SK-N-SH (cell line): ENCODE data around the gene STK32C. TPM values are rescaled to one million over a fixed set of nuclear protein-coding genes. Genes with fewer than 3 reads are reported as not detected.

ENCODE experiments used
- CTCF ChIA-PET: fragments of 300-600, 350-600 bp; formaldehyde crosslinking; extraction: SDS; loops from one replicate; lab custom pipeline; 2021; lab: Yijun Ruan, JAX
- POLR2A ChIA-PET: fragments of 350-600 bp; sonication (Branson Sonifier 250); formaldehyde crosslinking; extraction: SDS; loops from one replicate; lab custom pipeline; 2020; ENCODE audit warnings: antibody characterized with exemption, inconsistent platforms; lab: Yijun Ruan, JAX
- DNase-seq: peaks from one replicate; pipeline ENCODE4 v3.0.0; 2012
- H2AFZ ChIP-seq: fragments of 200-600 bp; sonication (generic); 2 replicates; pipeline ENCODE4 v1.8.1; 2016; ENCODE audit warnings: antibody characterized with exemption, mild to moderate bottlenecking, low read depth
- H3F3A ChIP-seq: fragments of 200-600 bp; sonication (generic); replicated peaks from 2 replicates; pipeline ENCODE3; 2016; ENCODE audit warnings: antibody characterized with exemption, mild to moderate bottlenecking; ENCODE audit not compliant: insufficient read depth
- H3K27ac ChIP-seq, 2 experiments: fragments of 200-500 bp in 1 of 2; fragments of 200-600 bp in 1 of 2; sonication (Bioruptor generic) in 1 of 2; sonication (generic), shearing (Covaris generic) in 1 of 2; 2 replicates each; pipeline versions ENCODE4 v1.5.1 to v1.6.1; 2014 to 2016; ENCODE audit warnings: low read depth in 2 of 2, inconsistent platforms in 1 of 2, low read length in 1 of 2, mild to moderate bottlenecking in 1 of 2, mixed read lengths in 1 of 2
- H3K27me3 ChIP-seq: fragments of 200-600 bp; sonication (generic), shearing (Covaris generic); 2 replicates; pipeline ENCODE4 v1.6.1; 2016; ENCODE audit warnings: mixed run types; ENCODE audit not compliant: insufficient read depth
- H3K36me3 ChIP-seq, 2 experiments: fragments of 200-500 bp in 1 of 2; fragments of 200-600 bp in 1 of 2; sonication (Bioruptor generic) in 1 of 2; sonication (generic) in 1 of 2; replicated peaks in 1 of 2; 2 replicates each; pipeline versions ENCODE3 to v1.5.1; 2014 to 2016; ENCODE audit warnings: low read length in 1 of 2, mild to moderate bottlenecking in 1 of 2; ENCODE audit not compliant: insufficient read depth in 2 of 2, control insufficient read depth in 1 of 2
- H3K4me1 ChIP-seq, 2 experiments: fragments of 200-500 bp in 1 of 2; fragments of 200-600 bp in 1 of 2; sonication (Bioruptor generic) in 1 of 2; sonication (generic), shearing (Covaris generic) in 1 of 2; 2 replicates each; pipeline versions ENCODE4 v1.5.1 to v1.6.1; 2014 to 2016; ENCODE audit warnings: low read depth in 1 of 2, low read length in 1 of 2, mixed run types in 1 of 2; ENCODE audit not compliant: insufficient read depth in 2 of 2, control insufficient read depth in 1 of 2
- H3K4me2 ChIP-seq: fragments of 200-600 bp; sonication (generic), shearing (Covaris generic); 2 replicates; pipeline ENCODE4 v1.6.1; 2017; ENCODE audit warnings: mixed run types
- H3K4me3 ChIP-seq, 2 experiments: fragments of 200-500 bp in 1 of 2; fragments of 200-600 bp in 1 of 2; sonication (Bioruptor generic) in 1 of 2; sonication (generic), shearing (Covaris generic) in 1 of 2; 2 replicates each; pipeline versions ENCODE4 v1.5.1 to v1.8.1; 2014 to 2016; ENCODE audit warnings: low read depth in 2 of 2, inconsistent platforms in 1 of 2, low read length in 1 of 2, mild to moderate bottlenecking in 1 of 2, mixed read lengths in 1 of 2, moderate library complexity in 1 of 2
- H3K79me2 ChIP-seq: fragments of 200-600 bp; sonication (generic); 2 replicates; pipeline ENCODE4 v1.8.1; 2017; ENCODE audit warnings: mild to moderate bottlenecking; ENCODE audit not compliant: insufficient read depth
- H3K9ac ChIP-seq: fragments of 200-600 bp; sonication (generic); 2 replicates; pipeline ENCODE4 v1.6.1; 2017; ENCODE audit warnings: mixed run types
- H3K9me2 ChIP-seq: fragments of 200-600 bp; sonication (generic); 2 replicates; pipeline ENCODE4 v1.6.1; 2017; ENCODE audit warnings: mixed run types
- H3K9me3 ChIP-seq: fragments of 200-600 bp; sonication (generic); 2 replicates; pipeline ENCODE4 v1.6.1; 2017; ENCODE audit warnings: mixed run types, mild to moderate bottlenecking, moderate library complexity
- H4K20me1 ChIP-seq: fragments of 200-600 bp; sonication (generic); 2 replicates; pipeline ENCODE4 v1.6.1; 2017; ENCODE audit warnings: mild to moderate bottlenecking, mixed run types; ENCODE audit not compliant: insufficient read depth
- ELF1 ChIP-seq: IDR thresholded peaks from 2 replicates; pipeline ENCODE4 v1.4.0; 2012
- EP300 ChIP-seq, 2 experiments: IDR thresholded peaks; 2 replicates each; pipeline versions ENCODE4 v1.4.0 to v1.6.1; 2012; ENCODE audit warnings: borderline replicate concordance in 1 of 2, low read depth in 1 of 2, low read length in 1 of 2
- GATA2 ChIP-seq: sonication (generic); formaldehyde crosslinking; IDR thresholded peaks from 2 replicates; pipeline ENCODE4 v1.5.0; 2020; ENCODE audit warnings: mild to moderate bottlenecking, missing genetic modification reagents
- MAX ChIP-seq: IDR thresholded peaks from 2 replicates; pipeline ENCODE4 v1.4.0; 2012; ENCODE audit warnings: low read depth
- MXI1 ChIP-seq: IDR thresholded peaks from 2 replicates; pipeline ENCODE4 v1.6.1; 2012; ENCODE audit warnings: mild to moderate bottlenecking, low read depth, low read length, improper control_type of control experiment
- NFIC ChIP-seq: IDR thresholded peaks from 2 replicates; pipeline ENCODE4 v1.4.0; 2012; ENCODE audit warnings: borderline replicate concordance
- NRF1 ChIP-seq: IDR thresholded peaks from 2 replicates; pipeline ENCODE4 v1.6.1; 2012; ENCODE audit warnings: low read depth, mild to moderate bottlenecking, low read length
- RCOR1 ChIP-seq: fragments of 150-350 bp; IDR thresholded peaks from 2 replicates; pipeline ENCODE4 v1.6.1; 2017; ENCODE audit warnings: antibody characterized with exemption, low read length
- REST ChIP-seq: IDR thresholded peaks from 2 replicates; pipeline ENCODE4 v1.6.1; 2012; ENCODE audit warnings: mild to moderate bottlenecking, low read depth, low read length, moderate library complexity
- SIN3A ChIP-seq: IDR thresholded peaks from 2 replicates; pipeline ENCODE4 v1.6.1; 2012; ENCODE audit warnings: low read depth, mild to moderate bottlenecking, low read length, moderate library complexity, borderline replicate concordance
- TCF12 ChIP-seq: IDR thresholded peaks from 2 replicates; pipeline ENCODE4 v1.4.0; 2012
- TEAD4 ChIP-seq: IDR thresholded peaks from 2 replicates; pipeline ENCODE4 v1.4.0; 2012; ENCODE audit warnings: mild to moderate bottlenecking, borderline replicate concordance; ENCODE audit not compliant: insufficient read depth
- WGBS: methylation state at CpG from one replicate; pipeline ENCODE4 v1.1.6; 2017; ENCODE audit warnings: low lambda C conversion rate; 5-methylcytosine and 5-hydroxymethylcytosine counted together
- polyA plus RNA-seq, 3 experiments: library from polyadenylated mRNA; depleted of rRNA; stranded (reverse); fragments of >200 nt; gene quantifications; 2 replicates each; pipeline ENCODE4 v1.2.3, GENCODE V29; 2012
- TF ChIP-seq, protein P1 (sequence below): IDR thresholded peaks from 2 replicates; pipeline ENCODE4; 2012
- TF ChIP-seq, protein P2 (sequence below): fragments of 150-350 bp; IDR thresholded peaks from 2 replicates; pipeline ENCODE4 v1.6.1; 2017; ENCODE audit warnings: antibody characterized with exemption, low read length, low read depth, borderline replicate concordance

Gene STK32C
- polyA plus RNA-seq, 1 of the 3 experiments (the other 2 are of a cell fraction) = 27.8 TPM

DNA sequence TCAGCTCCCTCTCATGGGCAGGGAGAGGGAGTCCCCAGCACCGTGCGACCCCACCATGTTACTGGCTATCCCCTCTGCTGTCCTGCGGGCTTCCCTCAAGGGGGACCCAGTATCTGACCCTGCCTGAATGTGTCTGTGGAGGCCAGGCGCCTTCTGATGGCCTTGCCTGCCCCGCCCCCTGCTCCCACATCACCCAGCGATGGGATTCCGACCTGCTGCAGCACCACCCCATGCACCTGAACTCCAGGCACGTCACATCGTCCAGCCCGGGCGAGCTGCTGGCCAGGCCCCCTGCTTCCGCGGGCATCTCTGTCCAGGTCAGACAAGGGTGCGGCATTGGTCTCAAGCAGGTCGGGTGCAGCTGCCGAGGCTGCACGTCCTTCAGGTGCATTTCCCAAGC is 43.2 kb upstream of the STK32C start:
- peaks cover 5% of the 10 kb centered on the region; the same call in 1 of the 2 replicates for H4K20me1 ChIP-seq
- CTCF ChIA-PET = interaction anchor here (1.0 to 4.8 kb wide), 4 partner anchors 8 to 127 kb away, joined by 3 to 31 read pairs (median 18); no protein-coding TSS in a partner anchor

DNA sequence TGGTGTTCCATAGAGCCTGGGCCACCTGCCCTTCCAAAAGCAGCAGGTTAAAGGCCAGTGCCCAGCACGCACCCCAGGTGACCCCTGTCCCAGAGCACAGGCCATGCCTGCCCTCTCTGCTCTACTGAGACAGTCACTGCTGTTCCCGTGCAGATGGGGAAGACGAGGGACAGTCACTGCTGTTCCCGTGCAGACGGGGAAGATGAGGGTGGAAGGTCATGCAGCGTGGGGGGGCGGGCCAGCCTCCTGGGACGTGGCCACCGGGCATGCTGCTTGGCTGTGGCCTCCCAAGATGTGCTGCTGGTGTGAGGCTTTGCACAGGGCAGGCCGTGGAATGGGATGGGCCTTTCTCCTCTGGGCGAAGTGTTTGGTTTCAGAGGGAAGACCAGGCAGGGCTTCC is 42.6 kb upstream of the STK32C start:
- H3K4me2 ChIP-seq = no peak overlapping the region
- WGBS = 93% methylated on average over 8 of the region's 11 CpGs
- no peak overlapping the region for H2AFZ ChIP-seq
- H3K79me2 ChIP-seq = no peaks in the 10 kb centered on the region
- H3K36me3 ChIP-seq = peaks cover 5 to 17% of the 10 kb centered on the region in 2 experiments
- no peaks in the 10 kb centered on the region for H3F3A ChIP-seq
- no peak overlapping the region for H3K4me3 ChIP-seq
- H4K20me1 ChIP-seq = peaks cover 5% of the 10 kb centered on the region; the same call in 1 of the 2 replicates
- ChIA-PET POLR2A (interaction anchor here (0.6 kb wide), 1 partner anchor 126 kb away, joined by 3 read pairs; no protein-coding TSS in a partner anchor), CTCF (interaction anchor here (3.8 to 4.8 kb wide), 2 partner anchors 10 to 126 kb away, joined by 30 to 31 read pairs; no protein-coding TSS in a partner anchor)
- no peak for TF ChIP-seq SIN3A
- no peak for TF ChIP-seq EP300 (IDR thresholded peaks at IDR 0.05; ENCODE audit: borderline replicate concordance in 1 of 2, low read depth in 1 of 2, low read length in 1 of 2)
- TF ChIP-seq NFIC = no peak
- TF ChIP-seq TEAD4 = no peak
- no peak for TF ChIP-seq ELF1
- no peak for TF ChIP-seq MXI1
- TF ChIP-seq, protein P1, sequence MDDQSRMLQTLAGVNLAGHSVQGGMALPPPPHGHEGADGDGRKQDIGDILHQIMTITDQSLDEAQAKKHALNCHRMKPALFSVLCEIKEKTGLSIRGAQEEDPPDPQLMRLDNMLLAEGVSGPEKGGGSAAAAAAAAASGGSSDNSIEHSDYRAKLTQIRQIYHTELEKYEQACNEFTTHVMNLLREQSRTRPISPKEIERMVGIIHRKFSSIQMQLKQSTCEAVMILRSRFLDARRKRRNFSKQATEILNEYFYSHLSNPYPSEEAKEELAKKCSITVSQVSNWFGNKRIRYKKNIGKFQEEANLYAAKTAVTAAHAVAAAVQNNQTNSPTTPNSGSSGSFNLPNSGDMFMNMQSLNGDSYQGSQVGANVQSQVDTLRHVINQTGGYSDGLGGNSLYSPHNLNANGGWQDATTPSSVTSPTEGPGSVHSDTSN = no peak
- no peak for TF ChIP-seq TCF12
- TF ChIP-seq NRF1 = no peak
- no peak for TF ChIP-seq MAX
- TF ChIP-seq GATA2 = no peak
- no peak for TF ChIP-seq RCOR1
- H3K9ac ChIP-seq = no peak overlapping the region
- no peaks in the 10 kb centered on the region for H3K4me1 ChIP-seq
- DNase-seq = no peak
- no peaks in the 10 kb centered on the region for H3K9me2 ChIP-seq
- no peaks in the 10 kb centered on the region for H3K9me3 ChIP-seq
- no peaks in the 10 kb centered on the region for H3K27me3 ChIP-seq
- H3K27ac ChIP-seq = no peak overlapping the region

More for the DNA sequence above, 43.2 kb upstream of the STK32C start:
- no peaks in the 10 kb centered on the region for H3K79me2 ChIP-seq
- no peak overlapping the region for H3K4me3 ChIP-seq
- H3K4me1 ChIP-seq = no peaks in the 10 kb centered on the region
- POLR2A ChIA-PET = no interaction called here
- H2AFZ ChIP-seq = no peak overlapping the region
- no peak overlapping the region for H3K27ac ChIP-seq
- H3K9me2 ChIP-seq = no peaks in the 10 kb centered on the region
- no peak overlapping the region for H3K4me2 ChIP-seq
- H3K27me3 ChIP-seq = no peaks in the 10 kb centered on the region
- no peaks in the 10 kb centered on the region for H3F3A ChIP-seq
- no peak for TF ChIP-seq REST
- TF ChIP-seq, protein P2, sequence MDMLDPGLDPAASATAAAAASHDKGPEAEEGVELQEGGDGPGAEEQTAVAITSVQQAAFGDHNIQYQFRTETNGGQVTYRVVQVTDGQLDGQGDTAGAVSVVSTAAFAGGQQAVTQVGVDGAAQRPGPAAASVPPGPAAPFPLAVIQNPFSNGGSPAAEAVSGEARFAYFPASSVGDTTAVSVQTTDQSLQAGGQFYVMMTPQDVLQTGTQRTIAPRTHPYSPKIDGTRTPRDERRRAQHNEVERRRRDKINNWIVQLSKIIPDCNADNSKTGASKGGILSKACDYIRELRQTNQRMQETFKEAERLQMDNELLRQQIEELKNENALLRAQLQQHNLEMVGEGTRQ = no peak
- WGBS = 95% methylated on average over 17 of the region's 17 CpGs
- no peak for DNase-seq
- H3K9ac ChIP-seq = no peak overlapping the region
- H3K36me3 ChIP-seq = peaks cover 1 to 17% of the 10 kb centered on the region in 2 experiments
- no peaks in the 10 kb centered on the region for H3K9me3 ChIP-seq
